ENCODE measurements around the gene RSRC2. TPM values are rescaled to one million over a fixed set of nuclear protein-coding genes. Genes with fewer than 3 reads are reported as not detected.
"Not testable (repeated sequence)": the region's sequence is repeated elsewhere in the genome, so short reads cannot be mapped to it uniquely, and the experiment has no call there.

Gene RSRC2
- total RNA-seq, 2 donors from 2014 or later, result 35.8 to 43.8 TPM

- intact Hi-C loops (cut with DNase I); DNase-seq; ATAC-seq: not testable (repeated sequence)
Observed at GRCh38 chr12:122493222-122493621, 33.5 kb downstream of the RSRC2 start.

GRCh38 chr12:122491991-122492390 lies 34.7 kb downstream of the RSRC2 start:
- ATAC-seq, result no peak
- no peak for DNase-seq
- intact Hi-C loops (cut with DNase I), result no loop called here

- no peak for DNase-seq
- intact Hi-C loops (cut with DNase I), result no loop called here
- ATAC-seq, result no peak
Observed at GRCh38 chr12:122489038-122489437, 37.7 kb downstream of the RSRC2 start.

- ATAC-seq; intact Hi-C loops (cut with DNase I); DNase-seq: not testable (repeated sequence)
Observed at GRCh38 chr12:122487807-122488206, 38.9 kb downstream of the RSRC2 start.

- DNase-seq (no peak), ATAC-seq (no peak)
- intact Hi-C loops (cut with DNase I), result no loop called here
Observed at GRCh38 chr12:122486805-122487426, 39.8 kb downstream of the RSRC2 start.

GRCh38 chr12:122486360-122486759 lies 40.4 kb downstream of the RSRC2 start:
- DNase-seq; ATAC-seq; intact Hi-C loops (cut with DNase I): not testable (repeated sequence)

GRCh38 chr12:122484385-122484784 lies 42.4 kb downstream of the RSRC2 start:
- intact Hi-C loops (cut with DNase I); ATAC-seq; DNase-seq: not testable (repeated sequence)

GRCh38 chr12:122483969-122484368 lies 42.8 kb downstream of the RSRC2 start:
- intact Hi-C loops (cut with DNase I), result no loop called here
- DNase-seq, result no peak
- ATAC-seq, result no peak

GRCh38 chr12:122481861-122482260 lies 44.9 kb downstream of the RSRC2 start:
- intact Hi-C loops (cut with DNase I), result no loop called here
- no peak for ATAC-seq

GRCh38 chr12:122480753-122481152 lies 46.0 kb downstream of the RSRC2 start:
- DNase-seq (no peak), ATAC-seq (no peak)
- intact Hi-C loops (cut with DNase I), result no loop called here

More at GRCh38 chr12:122481861-122482260, 44.9 kb downstream of the RSRC2 start:
- no peak for DNase-seq

GRCh38 chr12:122474324-122474716 lies 52.4 kb downstream of the RSRC2 start:
- intact Hi-C loops (cut with DNase I), result loop anchor here in 1 of 2 donors (10.0 kb wide), 1 partner anchor 70 kb away; no protein-coding TSS in a partner anchor
- ATAC-seq, result no peak

GRCh38 chr12:122473543-122474323 lies 53.0 kb downstream of the RSRC2 start:
- ATAC-seq, result peak; percentile 27 to 92
- intact Hi-C loops (cut with DNase I), result loop anchor here in 1 of 2 donors (10.0 kb wide), 1 partner anchor 69 kb away; no protein-coding TSS in a partner anchor
- no peak for DNase-seq

More at GRCh38 chr12:122474324-122474716, 52.4 kb downstream of the RSRC2 start:
- no peak for DNase-seq

- intact Hi-C loops (cut with DNase I), result loop anchor here (1.0 to 10.0 kb wide), 2 partner anchors 67 to 72 kb away; no protein-coding TSS in a partner anchor
- ATAC-seq (peak; percentile 42 to 59), DNase-seq (no peak)
Observed at GRCh38 chr12:122471324-122472226, 55.2 kb downstream of the RSRC2 start.

GRCh38 chr12:122470576-122470975 lies 56.2 kb downstream of the RSRC2 start:
- ATAC-seq, DNase-seq: not testable (repeated sequence)
- intact Hi-C loops (cut with DNase I), result loop anchor here in 1 of 2 donors (10.0 kb wide), 1 partner anchor 66 kb away; no protein-coding TSS in a partner anchor

GRCh38 chr12:122469856-122470255 lies 56.9 kb downstream of the RSRC2 start:
- not testable (repeated sequence) for ATAC-seq
- intact Hi-C loops (cut with DNase I), result loop anchor here in 1 of 2 donors (10.0 kb wide), 1 partner anchor 65 kb away; no protein-coding TSS in a partner anchor

GRCh38 chr12:122467983-122468382 lies 58.8 kb downstream of the RSRC2 start:
- DNase-seq, result no peak
- ATAC-seq, result no peak
- intact Hi-C loops (cut with DNase I), result no loop called here

More at GRCh38 chr12:122469856-122470255, 56.9 kb downstream of the RSRC2 start:
- not testable (repeated sequence) for DNase-seq

- ATAC-seq (peak; percentile 47 to 96), DNase-seq (peak; percentile 41)
- intact Hi-C loops (cut with DNase I), result not testable (repeated sequence)
Observed at GRCh38 chr12:122464317-122465042, 62.3 kb downstream of the RSRC2 start.

GRCh38 chr12:122460641-122461040 lies 66.1 kb downstream of the RSRC2 start:
- intact Hi-C loops (cut with DNase I), result no loop called here
- DNase-seq (no peak), ATAC-seq (no peak)
